Natural killer cell treated with Interleukin-12 subunit alpha and Interleukin-12 subunit beta and Interleukin-15 and Interleukin-18, amount 100 ng/mL, for 72 hours (primary cell): Measurements from ENCODE around the gene SHISA5. TPM values are rescaled to one million over a fixed set of nuclear protein-coding genes. Genes with fewer than 3 reads are reported as not detected.
"Not testable (repeated sequence)": the region's sequence is repeated elsewhere in the genome, so short reads cannot be mapped to it uniquely, and the experiment has no call there.

Source experiments
- ATAC-seq, 2 donors: fragments of 150-1000 bp; cut with Tn5 transposase in 1 of 2; sonication (Bioruptor Pico), chemical (Tn5 transposase) in 1 of 2; 2 replicates each; pipeline ENCODE4 v1.10.0; 2021
- DNase-seq: peaks from one replicate; pipeline ENCODE4 v3.0.0; 2022; ENCODE audit warnings: low spot score
- H3K27ac Mint-ChIP-seq, 2 donors: 1 replicate in 1 of 2; 2 replicates in 1 of 2; pipeline ENCODE4 v1.8.0; 2022; ENCODE audit warnings: mixed read lengths in 2 of 2, mild to moderate bottlenecking in 1 of 2, moderate library complexity in 1 of 2
- H3K27me3 Mint-ChIP-seq, 2 donors: 1 replicate in 1 of 2; 2 replicates in 1 of 2; pipeline ENCODE4 v1.8.0; 2022; ENCODE audit warnings: mixed read lengths in 2 of 2
- H3K36me3 Mint-ChIP-seq: one replicate; pipeline ENCODE4 v1.8.0; 2022; ENCODE audit warnings: mixed read lengths
- H3K4me1 Mint-ChIP-seq, 2 donors: 1 replicate in 1 of 2; 2 replicates in 1 of 2; pipeline ENCODE4 v1.8.0; 2022; ENCODE audit warnings: low read depth in 2 of 2, mixed read lengths in 2 of 2, mild to moderate bottlenecking in 1 of 2
- H3K4me3 Mint-ChIP-seq: one replicate; pipeline ENCODE4 v1.8.0; 2022; ENCODE audit warnings: mixed read lengths
- H3K9me3 Mint-ChIP-seq: 2 replicates; pipeline ENCODE4 v1.8.0; 2022; ENCODE audit warnings: mixed read lengths
- total RNA-seq, 2 donors: library from RNA; stranded (reverse); gene quantifications; one replicate each; pipeline ENCODE4 v1.2.3, GENCODE V29; 2022

Gene SHISA5, protein sequence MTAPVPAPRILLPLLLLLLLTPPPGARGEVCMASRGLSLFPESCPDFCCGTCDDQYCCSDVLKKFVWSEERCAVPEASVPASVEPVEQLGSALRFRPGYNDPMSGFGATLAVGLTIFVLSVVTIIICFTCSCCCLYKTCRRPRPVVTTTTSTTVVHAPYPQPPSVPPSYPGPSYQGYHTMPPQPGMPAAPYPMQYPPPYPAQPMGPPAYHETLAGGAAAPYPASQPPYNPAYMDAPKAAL
- 100 to 1,000 TPM in 1 of 2 donors, 10 to 100 TPM in 1; 88.4 to 126 TPM for total RNA-seq

DNA sequence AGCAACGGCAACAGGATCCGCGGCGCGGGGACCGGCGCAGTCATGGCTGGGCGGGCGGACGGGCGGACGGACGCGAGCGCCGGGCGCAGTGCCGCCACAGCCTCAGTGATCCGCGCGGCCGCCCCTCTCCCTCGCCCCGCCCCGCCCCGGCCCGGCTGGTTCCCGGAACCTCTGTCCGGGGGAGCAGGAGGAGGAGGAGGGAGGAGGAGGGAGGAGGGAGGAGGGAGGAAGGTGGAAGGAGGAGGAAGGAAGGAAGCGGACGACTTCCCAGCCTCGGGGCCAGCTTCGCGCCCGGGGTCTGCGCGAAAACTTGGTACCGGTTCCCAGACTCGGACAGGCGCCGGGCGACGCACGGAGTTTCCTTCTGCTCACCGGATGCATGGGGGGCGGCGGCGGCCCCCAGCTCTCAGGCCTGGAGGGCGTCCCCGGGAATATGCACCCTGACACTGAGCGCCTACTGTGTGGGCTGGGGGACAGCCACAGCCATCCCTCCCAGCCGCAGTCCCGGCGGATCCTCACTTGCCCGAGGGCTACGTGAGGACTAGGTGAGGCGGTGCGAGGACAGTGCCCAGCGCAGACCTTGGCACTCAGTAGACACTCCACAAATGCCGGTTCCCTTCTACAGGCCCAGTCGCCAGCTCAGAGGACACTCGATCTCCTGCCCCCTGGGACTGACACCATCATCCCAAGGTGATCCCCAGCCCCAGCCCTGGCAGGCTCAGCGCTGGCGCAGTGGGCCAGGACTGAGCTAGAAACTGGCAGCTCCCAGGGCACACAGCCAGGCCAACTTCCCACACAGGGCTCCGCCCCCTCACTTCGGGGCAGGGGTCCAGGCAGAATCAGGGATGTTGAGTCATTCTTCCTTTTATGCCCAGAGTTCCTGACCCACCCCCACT, at the start of gene SHISA5:
Gene SHISA5 (minus strand): TSS at position 124 of the 896 bp plus-strand sequence. CDS start 80 bp downstream, at position 44.
- peaks cover 17 to 38% of the 10 kb centered on the region in 2 donors for H3K4me1 Mint-ChIP-seq
- no peaks in the 10 kb centered on the region for H3K36me3 Mint-ChIP-seq
- no peaks in the 10 kb centered on the region for H3K9me3 Mint-ChIP-seq
- peak; percentile 79 for DNase-seq
- H3K27ac Mint-ChIP-seq: peak within 1 kb of the TSS; percentile 50 to 81
- H3K27me3 Mint-ChIP-seq: no peaks in the 10 kb centered on the region
- peak within 1 kb of the TSS; percentile 74 for H3K4me3 Mint-ChIP-seq
- ATAC-seq: peak; percentile 87

DNA sequence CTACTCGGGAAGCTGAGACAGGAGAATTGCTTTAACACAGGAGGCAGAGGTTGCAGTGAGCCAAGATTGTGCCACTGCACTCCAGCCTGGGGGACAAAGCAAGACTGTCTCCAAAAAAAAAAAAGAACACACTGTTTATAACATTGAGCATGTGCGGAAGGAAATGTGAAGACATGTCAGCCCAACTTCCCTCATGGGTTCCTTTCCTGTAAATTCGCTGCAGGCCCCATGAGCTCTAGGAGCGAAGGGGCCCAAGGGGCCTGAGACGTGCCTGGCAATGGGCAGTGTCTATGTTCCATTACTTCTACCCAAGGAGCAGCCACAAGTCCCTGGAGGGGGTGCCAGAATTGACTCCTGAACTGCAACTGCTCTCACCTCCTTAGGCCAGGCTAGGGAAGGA, 49.4 kb upstream of the SHISA5 start:
- H3K27me3 Mint-ChIP-seq: no peaks in the 10 kb centered on the region
- no peak overlapping the region for H3K4me3 Mint-ChIP-seq
- no peak for ATAC-seq
- no peaks in the 10 kb centered on the region for H3K36me3 Mint-ChIP-seq
- DNase-seq: no peak
- no peak overlapping the region for H3K27ac Mint-ChIP-seq
- H3K9me3 Mint-ChIP-seq: no peaks in the 10 kb centered on the region
- H3K4me1 Mint-ChIP-seq: peaks cover 5 to 17% of the 10 kb centered on the region in 2 donors

DNA sequence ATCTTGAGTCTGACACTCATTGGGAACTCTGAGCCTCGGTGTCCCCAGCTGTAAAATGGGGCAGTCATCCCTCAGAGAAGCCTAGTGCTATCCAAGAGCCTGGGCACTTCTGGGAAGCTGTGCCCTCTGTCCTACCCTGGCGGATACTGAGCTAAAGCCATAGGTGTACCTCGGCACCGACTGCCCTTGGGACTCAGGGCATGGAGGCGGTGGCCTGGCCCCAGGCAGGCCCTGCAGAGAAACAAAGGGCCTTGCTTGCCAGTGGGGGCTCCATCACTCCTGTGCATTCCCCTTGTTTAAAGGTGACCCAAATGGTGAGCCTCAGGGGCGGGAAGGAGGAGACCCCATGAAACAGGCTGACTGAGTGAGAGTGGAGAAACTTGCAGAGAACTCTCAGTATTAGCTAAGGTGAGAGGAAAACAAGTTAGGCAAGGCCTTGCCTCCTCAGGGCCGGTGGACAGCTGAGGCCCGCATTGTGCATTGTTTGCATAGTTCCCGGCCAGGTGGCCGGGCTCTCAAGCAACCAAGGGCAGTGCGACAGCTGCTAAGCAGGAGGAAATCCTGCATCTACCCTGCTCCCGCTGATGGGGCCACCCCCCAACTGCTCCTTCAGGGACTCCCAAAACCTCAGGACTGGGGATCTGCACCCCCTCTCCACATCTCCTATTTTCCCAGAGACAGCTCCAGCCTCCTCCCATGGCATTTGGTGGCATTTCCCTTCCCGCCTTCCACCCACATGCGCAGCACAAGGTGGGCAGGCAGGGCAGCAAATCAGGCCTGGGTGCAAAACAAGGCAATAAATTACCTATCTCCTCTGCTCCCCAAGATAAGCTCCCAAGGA, 48.4 kb upstream of the SHISA5 start:
- H3K27me3 Mint-ChIP-seq: no peaks in the 10 kb centered on the region
- DNase-seq: no peak
- H3K4me3 Mint-ChIP-seq: no peak overlapping the region
- no peak overlapping the region for H3K27ac Mint-ChIP-seq
- H3K4me1 Mint-ChIP-seq: peaks cover 0 to 12% of the 10 kb centered on the region in 2 donors
- no peaks in the 10 kb centered on the region for H3K9me3 Mint-ChIP-seq
- no peak for ATAC-seq
- no peaks in the 10 kb centered on the region for H3K36me3 Mint-ChIP-seq

DNA sequence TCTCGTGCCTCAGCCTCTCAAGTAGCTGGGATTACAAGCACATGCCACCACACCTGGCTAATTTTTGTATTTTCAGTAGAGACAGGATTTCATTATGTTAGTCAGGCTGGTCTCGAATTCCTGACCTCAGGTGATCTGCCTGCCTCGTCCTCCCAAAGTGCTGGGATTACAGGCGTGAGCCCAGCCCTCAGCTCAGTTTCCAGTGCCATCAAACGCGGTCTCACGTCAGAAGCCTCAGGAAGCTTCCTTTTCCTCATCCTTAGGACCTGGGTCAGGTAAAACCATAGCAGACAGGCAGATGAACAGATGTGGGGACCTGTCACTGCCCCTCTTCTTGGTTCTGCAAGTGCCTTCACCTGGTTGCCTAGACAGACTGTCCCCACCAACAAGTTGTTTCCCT, 47.7 kb upstream of the SHISA5 start:
- H3K9me3 Mint-ChIP-seq: not testable (repeated sequence)

DNA sequence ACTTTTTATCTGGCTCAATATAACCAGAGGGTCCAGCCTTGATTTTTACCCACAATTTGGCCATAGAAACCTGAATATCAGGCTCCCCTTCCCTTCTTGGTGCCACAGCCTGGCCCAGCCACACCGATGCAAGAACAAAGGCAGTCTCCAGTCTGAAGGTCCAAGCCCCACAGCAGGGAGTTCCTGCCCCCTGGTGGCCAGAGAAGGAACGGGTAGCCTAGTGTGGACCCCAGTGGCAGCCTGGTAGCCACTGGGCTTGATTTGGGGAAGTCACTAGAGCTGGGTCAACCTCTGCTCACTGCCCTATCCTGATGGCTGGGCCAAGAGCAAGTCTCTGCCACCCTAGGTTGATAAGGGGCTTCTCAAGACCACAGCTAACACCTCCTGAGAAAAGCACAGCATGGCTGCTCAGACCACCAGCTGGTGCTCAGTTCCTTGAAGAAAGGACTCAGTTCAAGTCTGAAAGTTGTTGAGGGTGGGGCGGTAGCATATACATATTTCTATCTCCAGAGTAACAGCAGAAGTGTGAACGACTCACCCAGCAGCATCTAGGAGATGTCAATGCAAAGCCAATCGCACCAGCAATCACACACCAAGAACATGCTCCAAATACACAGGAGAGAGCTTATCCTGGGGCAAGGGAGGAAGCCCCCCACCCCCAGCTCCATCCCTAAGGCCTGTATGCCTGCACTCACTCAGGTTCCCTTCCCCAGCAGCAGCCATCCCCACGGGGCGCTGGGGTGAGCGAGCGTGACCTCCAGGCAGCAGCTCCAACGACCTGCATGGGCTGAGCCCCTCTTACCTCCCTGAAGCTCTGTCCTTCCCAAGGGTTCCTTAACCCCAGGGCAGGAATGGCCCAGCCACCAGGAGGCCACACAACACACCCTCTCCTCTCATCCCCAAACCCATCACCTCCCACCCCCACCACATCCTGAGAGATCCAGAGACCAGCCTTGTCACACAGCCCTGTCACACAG, 45.0 kb upstream of the SHISA5 start:
- no peaks in the 10 kb centered on the region for H3K4me1 Mint-ChIP-seq
- DNase-seq: peak; percentile 84
- ATAC-seq: peak; percentile 87
- H3K27me3 Mint-ChIP-seq: no peaks in the 10 kb centered on the region
- no peak overlapping the region for H3K4me3 Mint-ChIP-seq
- H3K27ac Mint-ChIP-seq: no peak overlapping the region
- no peaks in the 10 kb centered on the region for H3K9me3 Mint-ChIP-seq
- no peaks in the 10 kb centered on the region for H3K36me3 Mint-ChIP-seq

More for the DNA sequence above, 47.7 kb upstream of the SHISA5 start:
- not testable (repeated sequence) for H3K4me3 Mint-ChIP-seq, H3K36me3 Mint-ChIP-seq, ATAC-seq, H3K4me1 Mint-ChIP-seq, H3K27me3 Mint-ChIP-seq, H3K27ac Mint-ChIP-seq, DNase-seq

DNA sequence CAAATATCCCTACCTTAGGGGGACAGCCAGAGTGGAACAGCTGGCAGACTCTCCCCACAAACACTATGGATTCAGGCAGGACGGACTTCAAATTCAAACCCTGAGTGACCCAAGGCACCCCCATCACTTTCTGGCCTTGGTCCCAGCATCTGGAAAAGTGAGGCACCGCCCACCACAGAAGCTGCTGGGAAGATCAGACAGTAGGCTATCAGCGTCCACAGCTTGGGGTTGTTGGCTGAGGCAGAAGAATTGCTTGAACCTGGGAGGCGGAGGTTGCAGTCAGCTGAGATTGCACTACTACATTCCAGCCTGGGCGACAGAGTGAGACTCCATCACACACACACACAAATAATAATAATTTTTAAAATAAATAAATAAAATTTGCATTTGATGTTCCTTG, 44.2 kb upstream of the SHISA5 start:
- Mint-ChIP-seq H3K27ac (no peak overlapping the region), H3K4me1 (no peaks in the 10 kb centered on the region), H3K36me3 (no peaks in the 10 kb centered on the region), H3K4me3 (no peak overlapping the region), H3K27me3 (peaks cover 0 to 2% of the 10 kb centered on the region in 2 donors), H3K9me3 (no peaks in the 10 kb centered on the region)
- DNase-seq: no peak
- ATAC-seq: no peak

DNA sequence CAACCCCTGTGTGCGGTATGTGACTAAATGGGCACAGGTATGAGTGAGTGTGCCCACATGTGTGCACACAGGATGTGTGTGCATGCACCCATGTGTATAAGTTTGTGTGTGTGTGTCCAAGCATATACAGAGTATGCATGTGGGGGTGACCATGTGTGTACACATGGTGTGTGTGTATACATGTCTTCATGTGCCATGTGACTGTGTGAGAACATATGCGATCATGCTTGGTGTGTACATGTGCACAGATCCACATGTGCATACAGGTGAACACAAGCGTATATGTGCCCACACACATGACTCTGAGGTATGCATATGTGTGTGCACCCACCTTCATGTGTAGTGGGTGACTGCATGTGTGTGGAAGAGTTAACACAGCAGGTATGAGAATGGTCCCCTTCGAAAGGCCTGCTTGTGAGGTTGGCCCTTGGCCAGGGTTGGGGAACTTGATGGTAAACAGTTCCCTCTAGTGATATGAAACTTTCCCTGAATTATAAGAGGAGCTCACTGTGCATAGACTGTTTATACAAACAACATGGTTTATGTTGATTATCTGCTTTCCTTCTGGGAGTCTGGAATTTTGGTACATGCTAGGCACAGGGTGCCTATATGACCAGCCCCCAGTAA, 42.3 kb upstream of the SHISA5 start:
- H3K36me3 Mint-ChIP-seq: no peaks in the 10 kb centered on the region
- no peak overlapping the region for H3K27ac Mint-ChIP-seq
- no peak overlapping the region for H3K4me3 Mint-ChIP-seq
- DNase-seq (no peak), ATAC-seq (no peak)
- no peaks in the 10 kb centered on the region for H3K4me1 Mint-ChIP-seq
- peaks cover 0 to 2% of the 10 kb centered on the region in 2 donors for H3K27me3 Mint-ChIP-seq
- H3K9me3 Mint-ChIP-seq: no peaks in the 10 kb centered on the region

DNA sequence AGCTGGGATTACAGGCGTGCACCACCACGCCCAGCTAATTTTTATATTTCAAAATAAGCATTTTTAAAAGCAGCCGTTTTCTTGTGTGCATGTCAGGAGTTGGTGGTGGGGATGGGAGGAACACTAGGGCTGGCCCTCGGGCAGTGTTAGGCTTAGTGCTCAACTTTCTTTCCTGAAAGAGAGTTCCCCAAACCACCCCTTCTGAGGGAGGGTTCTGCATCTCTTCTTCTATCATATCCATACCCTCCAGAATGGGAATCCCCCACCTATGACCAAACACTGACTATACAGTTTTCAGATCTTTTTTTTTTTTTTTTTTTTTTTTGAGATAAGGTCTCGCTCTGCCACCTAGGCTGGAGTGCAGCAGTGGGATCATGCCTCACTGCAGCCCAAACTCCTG, 40.2 kb upstream of the SHISA5 start:
- DNase-seq: no peak
- no peaks in the 10 kb centered on the region for H3K36me3 Mint-ChIP-seq
- no peaks in the 10 kb centered on the region for H3K9me3 Mint-ChIP-seq
- H3K4me3 Mint-ChIP-seq: no peak overlapping the region
- H3K27me3 Mint-ChIP-seq: peaks cover 0 to 2% of the 10 kb centered on the region in 2 donors
- ATAC-seq: no peak
- no peak overlapping the region for H3K27ac Mint-ChIP-seq
- no peaks in the 10 kb centered on the region for H3K4me1 Mint-ChIP-seq

DNA sequence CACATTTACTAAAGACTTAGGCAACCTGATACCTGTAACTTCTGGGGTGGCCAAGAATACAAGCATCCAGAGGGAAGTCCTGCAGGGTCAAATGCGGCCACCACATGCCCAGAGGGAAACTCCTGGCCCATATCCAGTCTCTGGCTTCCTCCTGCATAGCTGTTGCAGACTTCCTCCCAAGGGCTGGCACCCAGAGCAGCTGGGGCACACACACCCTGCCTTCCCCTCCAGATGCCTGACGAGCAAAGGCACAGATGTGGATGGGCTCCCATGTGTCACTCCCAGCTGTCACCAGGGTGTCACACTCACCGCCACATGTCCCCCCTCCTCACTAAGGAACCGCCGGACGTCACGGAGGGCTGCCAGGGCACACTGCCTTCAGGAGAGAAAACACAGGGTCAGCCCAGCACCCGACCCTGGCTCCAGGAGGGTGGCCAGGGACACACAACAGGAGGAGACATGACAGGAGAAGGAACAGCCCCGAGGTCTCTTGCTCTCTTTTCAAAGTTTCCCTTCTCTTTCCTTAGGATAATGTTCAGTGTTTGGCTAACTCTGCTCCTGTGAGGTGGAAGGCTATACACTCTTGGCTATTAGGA, 39.4 kb upstream of the SHISA5 start:
- ATAC-seq (peak in 1 of 2 donors; percentile 48), DNase-seq (no peak)
- Mint-ChIP-seq H3K4me3 (no peak overlapping the region), H3K27me3 (peaks cover 0 to 2% of the 10 kb centered on the region in 2 donors), H3K36me3 (no peaks in the 10 kb centered on the region), H3K9me3 (no peaks in the 10 kb centered on the region), H3K4me1 (no peaks in the 10 kb centered on the region), H3K27ac (no peak overlapping the region)

DNA sequence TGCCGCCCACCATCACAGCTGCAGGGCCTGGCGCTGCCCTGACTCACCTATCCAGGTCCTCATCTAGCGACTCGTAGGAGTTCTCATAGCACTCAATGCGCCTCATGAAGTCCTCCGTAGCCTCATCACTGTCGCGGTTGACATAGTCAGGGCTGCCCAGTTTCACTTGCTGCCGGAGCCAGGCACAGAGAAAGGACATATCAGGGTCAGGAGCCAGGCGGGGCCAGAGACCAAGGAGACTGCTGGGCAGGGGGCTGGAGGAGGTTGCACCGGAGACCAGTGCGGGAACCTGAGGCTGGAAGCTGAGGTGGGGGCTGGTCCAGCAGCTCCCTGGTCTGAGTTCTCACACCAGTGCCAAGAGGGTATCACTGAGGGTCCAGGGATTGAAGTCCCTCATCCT, 34.5 kb upstream of the SHISA5 start:
- ATAC-seq (no peak), DNase-seq (no peak)
- Mint-ChIP-seq H3K27me3 (no peaks in the 10 kb centered on the region), H3K9me3 (no peaks in the 10 kb centered on the region), H3K4me1 (no peaks in the 10 kb centered on the region), H3K36me3 (no peaks in the 10 kb centered on the region), H3K27ac (no peak overlapping the region), H3K4me3 (no peak overlapping the region)

DNA sequence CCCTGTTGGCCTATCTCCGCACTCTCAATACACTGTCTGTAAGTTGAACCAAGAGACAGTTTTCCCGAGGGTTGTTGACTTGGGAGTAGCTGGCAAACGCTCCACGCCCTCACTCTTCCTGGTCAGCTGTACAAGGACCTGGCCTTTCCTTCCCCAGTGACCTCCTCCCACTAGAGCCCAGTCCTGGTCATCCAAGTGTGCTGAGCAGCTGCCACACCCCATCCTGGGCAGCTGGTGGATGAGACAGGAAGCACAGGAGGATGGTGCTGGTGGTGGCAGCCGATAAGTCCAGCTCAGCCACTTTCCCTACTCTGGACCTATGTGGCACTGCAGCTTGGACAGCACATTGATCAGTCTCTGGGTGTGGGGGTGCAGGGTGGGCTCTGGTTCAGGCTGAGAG, 32.8 kb upstream of the SHISA5 start:
- H3K27ac Mint-ChIP-seq: no peak overlapping the region
- no peaks in the 10 kb centered on the region for H3K4me1 Mint-ChIP-seq
- no peak for ATAC-seq
- H3K27me3 Mint-ChIP-seq: no peaks in the 10 kb centered on the region
- H3K9me3 Mint-ChIP-seq: no peaks in the 10 kb centered on the region
- no peak overlapping the region for H3K4me3 Mint-ChIP-seq
- no peaks in the 10 kb centered on the region for H3K36me3 Mint-ChIP-seq
- no peak for DNase-seq

DNA sequence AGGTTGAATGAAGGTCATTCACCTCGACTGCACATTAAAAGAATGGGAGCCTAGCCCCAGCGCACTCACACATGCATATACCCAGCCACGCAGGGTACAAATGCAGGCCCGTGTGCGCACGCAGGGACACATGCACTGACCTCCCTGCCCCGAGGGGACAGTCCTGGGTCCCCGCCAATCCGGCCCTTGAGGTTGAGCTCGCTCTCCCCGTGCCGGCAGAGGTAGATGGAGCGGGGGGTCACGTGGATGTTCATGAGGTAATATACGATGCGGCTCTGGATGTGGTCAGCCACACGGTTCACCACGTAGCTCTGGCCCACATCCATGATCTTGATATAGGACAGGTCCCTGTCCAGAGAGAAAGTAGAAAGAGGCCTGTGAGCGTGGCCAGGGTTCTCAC, 32.1 kb upstream of the SHISA5 start:
- Mint-ChIP-seq H3K27me3 (no peaks in the 10 kb centered on the region), H3K4me1 (no peaks in the 10 kb centered on the region), H3K36me3 (no peaks in the 10 kb centered on the region), H3K4me3 (no peak overlapping the region), H3K27ac (no peak overlapping the region), H3K9me3 (no peaks in the 10 kb centered on the region)
- DNase-seq (no peak), ATAC-seq (peak in 1 of 2 donors; percentile 29)
